ENCODE measurements around the gene GCSH.
"Not testable (repeated sequence)": the region's sequence is repeated elsewhere in the genome, so short reads cannot be mapped to it uniquely, and the experiment has no call there.

The GCSH gene

GRCh38 chr16:81128726-81129524 lies 32.7 kb upstream of the GCSH start:
- Histone ChIP-seq H3K4me3 (ENCODE audit: low read length in 2 of 2) (no peak overlapping the region), H3K27me3 (ENCODE audit: control insufficient read depth in 2 of 2, insufficient read depth in 2 of 2, low read length in 2 of 2) (no peaks in the 10 kb centered on the region), H3K27ac (ENCODE audit: low read depth in 2 of 2, low read length in 2 of 2) (no peak overlapping the region), H3K36me3 (ENCODE audit: control insufficient read depth in 2 of 2, insufficient read depth in 2 of 2, low read length in 2 of 2) (no peaks in the 10 kb centered on the region), H3K9ac (ENCODE audit: low read depth in 1 of 2, low read length in 2 of 2) (no peak overlapping the region), H3K9me3 (ENCODE audit: control insufficient read depth in 2 of 2, low read length in 2 of 2) (no peaks in the 10 kb centered on the region), H3K4me1 (ENCODE audit: control insufficient read depth in 2 of 2, insufficient read depth in 2 of 2, low read length in 2 of 2) (no peaks in the 10 kb centered on the region)

GRCh38 chr16:81127051-81127450 lies 30.9 kb upstream of the GCSH start:
- Histone ChIP-seq H3K9me3 (ENCODE audit: control insufficient read depth in 2 of 2, low read length in 2 of 2) (no peaks in the 10 kb centered on the region), H3K9ac (ENCODE audit: low read depth in 1 of 2, low read length in 2 of 2) (no peak overlapping the region), H3K4me3 (ENCODE audit: low read length in 2 of 2) (no peak overlapping the region), H3K36me3 (ENCODE audit: control insufficient read depth in 2 of 2, insufficient read depth in 2 of 2, low read length in 2 of 2) (no peaks in the 10 kb centered on the region), H3K27ac (ENCODE audit: low read depth in 2 of 2, low read length in 2 of 2) (no peak overlapping the region), H3K4me1 (ENCODE audit: control insufficient read depth in 2 of 2, insufficient read depth in 2 of 2, low read length in 2 of 2) (no peaks in the 10 kb centered on the region), H3K27me3 (ENCODE audit: control insufficient read depth in 2 of 2, insufficient read depth in 2 of 2, low read length in 2 of 2) (no peaks in the 10 kb centered on the region)

- H3K36me3 ChIP-seq (ENCODE audit: control insufficient read depth in 2 of 2, insufficient read depth in 2 of 2, low read length in 2 of 2), result no peaks in the 10 kb centered on the region
Measured at GRCh38 chr16:81123092-81123852, 27.1 kb upstream of the GCSH start.

GRCh38 chr16:81121474-81121990 lies 25.3 kb upstream of the GCSH start:
- Histone ChIP-seq H3K9ac (ENCODE audit: low read depth in 1 of 2, low read length in 2 of 2) (no peak overlapping the region), H3K9me3 (ENCODE audit: control insufficient read depth in 2 of 2, low read length in 2 of 2) (no peaks in the 10 kb centered on the region), H3K36me3 (ENCODE audit: control insufficient read depth in 2 of 2, insufficient read depth in 2 of 2, low read length in 2 of 2) (no peaks in the 10 kb centered on the region), H3K27me3 (ENCODE audit: control insufficient read depth in 2 of 2, insufficient read depth in 2 of 2, low read length in 2 of 2) (no peaks in the 10 kb centered on the region), H3K27ac (ENCODE audit: low read depth in 2 of 2, low read length in 2 of 2) (no peak overlapping the region), H3K4me3 (ENCODE audit: low read length in 2 of 2) (no peak overlapping the region), H3K4me1 (ENCODE audit: control insufficient read depth in 2 of 2, insufficient read depth in 2 of 2, low read length in 2 of 2) (no peaks in the 10 kb centered on the region)

More at GRCh38 chr16:81123092-81123852, 27.1 kb upstream of the GCSH start:
- no peak overlapping the region for H3K27ac ChIP-seq (ENCODE audit: low read depth in 2 of 2, low read length in 2 of 2)
- H3K4me3 ChIP-seq (ENCODE audit: low read length in 2 of 2), result no peak overlapping the region
- no peak overlapping the region for H3K9ac ChIP-seq (ENCODE audit: low read depth in 1 of 2, low read length in 2 of 2)
- H3K9me3 ChIP-seq (ENCODE audit: control insufficient read depth in 2 of 2, low read length in 2 of 2), result no peaks in the 10 kb centered on the region
- no peaks in the 10 kb centered on the region for H3K27me3 ChIP-seq (ENCODE audit: control insufficient read depth in 2 of 2, insufficient read depth in 2 of 2, low read length in 2 of 2)
- no peaks in the 10 kb centered on the region for H3K4me1 ChIP-seq (ENCODE audit: control insufficient read depth in 2 of 2, insufficient read depth in 2 of 2, low read length in 2 of 2)

GRCh38 chr16:81117436-81117835 lies 21.2 kb upstream of the GCSH start:
- no peaks in the 10 kb centered on the region for H3K9me3 ChIP-seq (ENCODE audit: control insufficient read depth in 2 of 2, low read length in 2 of 2)
- no peaks in the 10 kb centered on the region for H3K27me3 ChIP-seq (ENCODE audit: control insufficient read depth in 2 of 2, insufficient read depth in 2 of 2, low read length in 2 of 2)
- no peak overlapping the region for H3K4me3 ChIP-seq (ENCODE audit: low read length in 2 of 2)
- H3K9ac ChIP-seq (ENCODE audit: low read depth in 1 of 2, low read length in 2 of 2), result no peak overlapping the region
- H3K4me1 ChIP-seq (ENCODE audit: control insufficient read depth in 2 of 2, insufficient read depth in 2 of 2, low read length in 2 of 2), result no peaks in the 10 kb centered on the region
- no peaks in the 10 kb centered on the region for H3K36me3 ChIP-seq (ENCODE audit: control insufficient read depth in 2 of 2, insufficient read depth in 2 of 2, low read length in 2 of 2)
- no peak overlapping the region for H3K27ac ChIP-seq (ENCODE audit: low read depth in 2 of 2, low read length in 2 of 2)

- Histone ChIP-seq H3K27ac (ENCODE audit: low read depth in 2 of 2, low read length in 2 of 2) (no peak overlapping the region), H3K4me3 (ENCODE audit: low read length in 2 of 2) (no peak overlapping the region)
Measured at GRCh38 chr16:81116285-81116684, 20.1 kb upstream of the GCSH start.

GRCh38 chr16:81112453-81112852 lies 16.3 kb upstream of the GCSH start:
- Histone ChIP-seq H3K9me3 (ENCODE audit: control insufficient read depth in 2 of 2, low read length in 2 of 2) (no peaks in the 10 kb centered on the region), H3K9ac (ENCODE audit: low read depth in 1 of 2, low read length in 2 of 2) (no peak overlapping the region), H3K36me3 (ENCODE audit: control insufficient read depth in 2 of 2, insufficient read depth in 2 of 2, low read length in 2 of 2) (no peaks in the 10 kb centered on the region), H3K4me3 (ENCODE audit: low read length in 2 of 2) (no peak overlapping the region), H3K4me1 (ENCODE audit: control insufficient read depth in 2 of 2, insufficient read depth in 2 of 2, low read length in 2 of 2) (no peaks in the 10 kb centered on the region), H3K27ac (ENCODE audit: low read depth in 2 of 2, low read length in 2 of 2) (no peak overlapping the region), H3K27me3 (ENCODE audit: control insufficient read depth in 2 of 2, insufficient read depth in 2 of 2, low read length in 2 of 2) (no peaks in the 10 kb centered on the region)

More at GRCh38 chr16:81116285-81116684, 20.1 kb upstream of the GCSH start:
- H3K27me3 ChIP-seq (ENCODE audit: control insufficient read depth in 2 of 2, insufficient read depth in 2 of 2, low read length in 2 of 2), result no peaks in the 10 kb centered on the region
- no peaks in the 10 kb centered on the region for H3K9me3 ChIP-seq (ENCODE audit: control insufficient read depth in 2 of 2, low read length in 2 of 2)
- no peaks in the 10 kb centered on the region for H3K36me3 ChIP-seq (ENCODE audit: control insufficient read depth in 2 of 2, insufficient read depth in 2 of 2, low read length in 2 of 2)
- H3K9ac ChIP-seq (ENCODE audit: low read depth in 1 of 2, low read length in 2 of 2), result no peak overlapping the region
- no peaks in the 10 kb centered on the region for H3K4me1 ChIP-seq (ENCODE audit: control insufficient read depth in 2 of 2, insufficient read depth in 2 of 2, low read length in 2 of 2)

GRCh38 chr16:81109274-81109673 lies 13.1 kb upstream of the GCSH start:
- H3K27me3 ChIP-seq (ENCODE audit: control insufficient read depth in 2 of 2, insufficient read depth in 2 of 2, low read length in 2 of 2); H3K36me3 ChIP-seq (ENCODE audit: control insufficient read depth in 2 of 2, insufficient read depth in 2 of 2, low read length in 2 of 2); H3K4me3 ChIP-seq (ENCODE audit: low read length in 2 of 2); H3K9me3 ChIP-seq (ENCODE audit: control insufficient read depth in 2 of 2, low read length in 2 of 2); H3K9ac ChIP-seq (ENCODE audit: low read depth in 1 of 2, low read length in 2 of 2); H3K4me1 ChIP-seq (ENCODE audit: control insufficient read depth in 2 of 2, insufficient read depth in 2 of 2, low read length in 2 of 2); H3K27ac ChIP-seq (ENCODE audit: low read depth in 2 of 2, low read length in 2 of 2): not testable (repeated sequence)

- Histone ChIP-seq H3K36me3 (ENCODE audit: control insufficient read depth in 2 of 2, insufficient read depth in 2 of 2, low read length in 2 of 2) (no peaks in the 10 kb centered on the region), H3K4me1 (ENCODE audit: control insufficient read depth in 2 of 2, insufficient read depth in 2 of 2, low read length in 2 of 2) (no peaks in the 10 kb centered on the region), H3K9me3 (ENCODE audit: control insufficient read depth in 2 of 2, low read length in 2 of 2) (no peaks in the 10 kb centered on the region), H3K27me3 (ENCODE audit: control insufficient read depth in 2 of 2, insufficient read depth in 2 of 2, low read length in 2 of 2) (no peaks in the 10 kb centered on the region), H3K27ac (ENCODE audit: low read depth in 2 of 2, low read length in 2 of 2) (no peak overlapping the region), H3K9ac (ENCODE audit: low read depth in 1 of 2, low read length in 2 of 2) (no peak overlapping the region), H3K4me3 (ENCODE audit: low read length in 2 of 2) (no peak overlapping the region)
Measured at GRCh38 chr16:81107511-81107910, 11.3 kb upstream of the GCSH start.

- H3K36me3 ChIP-seq (ENCODE audit: control insufficient read depth in 2 of 2, insufficient read depth in 2 of 2, low read length in 2 of 2), result no peaks in the 10 kb centered on the region
- H3K27me3 ChIP-seq (ENCODE audit: control insufficient read depth in 2 of 2, insufficient read depth in 2 of 2, low read length in 2 of 2), result no peaks in the 10 kb centered on the region
- H3K9ac ChIP-seq (ENCODE audit: low read depth in 1 of 2, low read length in 2 of 2), result no peak overlapping the region
- H3K27ac ChIP-seq (ENCODE audit: low read depth in 2 of 2, low read length in 2 of 2), result no peak overlapping the region
- no peak overlapping the region for H3K4me3 ChIP-seq (ENCODE audit: low read length in 2 of 2)
- H3K4me1 ChIP-seq (ENCODE audit: control insufficient read depth in 2 of 2, insufficient read depth in 2 of 2, low read length in 2 of 2), result no peaks in the 10 kb centered on the region
- H3K9me3 ChIP-seq (ENCODE audit: control insufficient read depth in 2 of 2, low read length in 2 of 2), result no peaks in the 10 kb centered on the region
Measured at GRCh38 chr16:81106826-81107503, 10.8 kb upstream of the GCSH start.
